Activated naive CD4-positive, alpha-beta T cell treated with Interleukin-2 at 50 U/mL for 16 hours (primary cell): Measurements from ENCODE around the gene OR51M1.
A peak's percentile ranks its signal among the peaks of the same experiment; 100 is the strongest.
"Not testable (repeated sequence)": the region's sequence is repeated elsewhere in the genome, so short reads cannot be mapped to it uniquely, and the experiment has no call there.

ENCODE experiments used
- DNase-seq: peaks from one replicate; pipeline ENCODE4 v3.0.0-alpha.2; 2020

The OR51M1 gene

DNA sequence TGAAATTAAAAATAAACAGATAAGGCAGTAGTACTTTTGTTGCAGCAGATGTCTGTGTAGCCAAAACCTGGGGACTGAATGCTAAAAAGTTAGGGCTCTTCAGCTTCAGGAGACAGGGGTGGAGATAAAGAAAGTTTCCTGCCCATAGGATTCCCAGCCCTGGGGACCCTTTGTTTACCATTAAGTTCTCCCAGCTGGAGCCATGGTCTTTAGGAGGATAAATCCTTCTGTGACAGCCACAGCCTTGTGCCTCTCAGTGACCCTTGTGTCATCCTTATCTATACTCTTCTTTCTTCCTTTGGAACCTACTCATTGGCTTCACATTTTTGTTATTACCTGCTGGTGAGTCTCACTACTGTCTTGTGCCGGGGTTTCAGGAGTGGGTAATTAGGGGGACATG is at the start of gene OR51M1:
OR51M1 (plus strand) TSS at position 237 of the 400 bp plus-strand sequence. CDS start 5,587 bp downstream, outside the sequence.
- no peak for DNase-seq

GRCh38 chr11:5335170-5335569 is 48.4 kb upstream of the OR51M1 start:
- no peak for DNase-seq

GRCh38 chr11:5336331-5336730 is 47.3 kb upstream of the OR51M1 start:
- DNase-seq: no peak

GRCh38 chr11:5337253-5337652 is 46.4 kb upstream of the OR51M1 start:
- DNase-seq: not testable (repeated sequence)

DNA sequence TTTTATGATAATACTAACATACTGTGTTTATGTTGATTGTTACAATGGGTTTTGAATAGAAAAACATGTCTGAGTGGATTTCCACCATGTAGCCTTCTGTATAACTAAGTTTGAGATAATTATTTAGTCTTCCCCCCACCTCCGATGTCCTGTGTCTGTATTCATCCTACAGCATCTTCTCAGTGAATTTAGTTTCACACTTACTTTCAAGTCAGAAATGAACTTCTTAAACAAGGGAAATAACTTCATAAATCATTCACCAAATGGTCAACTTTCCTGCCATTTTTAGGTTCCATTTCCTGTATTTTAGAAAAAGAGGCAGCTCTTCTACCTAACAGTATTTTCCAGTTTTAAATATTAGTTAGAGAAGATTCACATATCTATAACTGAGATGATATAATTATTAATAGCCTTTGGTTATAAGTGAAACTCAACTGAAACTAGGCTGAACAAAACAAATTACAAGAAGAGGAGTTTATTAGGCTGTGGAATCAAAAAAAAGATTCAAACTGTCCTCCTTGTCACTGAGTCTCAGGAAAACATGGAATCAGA is 43.8 kb upstream of the OR51M1 start:
- no peak for DNase-seq

GRCh38 chr11:5343474-5344335 is 39.9 kb upstream of the OR51M1 start, which contains the start of gene OR51B5:
Gene OR51B5 (minus strand): TSS chr11:5343524. CDS start chr11:5343524, 0 bp downstream.
- DNase-seq: no peak

GRCh38 chr11:5345831-5346230 is 37.8 kb upstream of the OR51M1 start:
- DNase-seq: no peak

DNA sequence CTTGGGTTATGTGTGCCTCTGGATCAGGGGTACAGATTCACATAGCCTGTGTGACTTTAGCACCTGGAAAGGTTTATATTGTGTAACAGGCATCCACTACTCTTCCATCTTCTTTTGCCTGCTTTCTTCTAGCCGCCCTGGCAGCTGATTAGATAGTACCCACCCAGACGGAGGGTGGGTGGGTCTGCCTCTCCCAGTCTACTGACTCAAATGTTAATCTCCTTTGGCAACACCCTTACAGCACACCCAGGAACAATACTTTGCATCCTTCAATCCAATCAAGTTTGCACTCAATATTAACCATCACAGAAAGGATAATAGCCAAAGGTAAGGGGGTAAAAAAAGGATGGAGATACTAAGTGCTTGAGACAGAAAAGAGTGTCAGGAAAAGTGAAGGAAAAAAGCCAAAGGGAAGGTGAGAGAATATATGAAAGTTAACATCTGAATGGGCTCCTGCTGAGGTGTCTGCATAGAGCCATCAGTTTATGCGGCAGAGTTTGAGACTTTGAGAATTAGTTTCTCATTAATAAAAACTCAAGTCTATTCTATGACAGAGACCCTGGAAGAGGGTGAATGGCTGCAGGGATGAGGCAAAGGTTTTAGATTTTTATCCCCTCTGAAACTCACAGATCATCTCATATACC is 34.9 kb upstream of the OR51M1 start:
- DNase-seq: no peak

GRCh38 chr11:5349550-5349949 is 34.1 kb upstream of the OR51M1 start:
- no peak for DNase-seq

DNA sequence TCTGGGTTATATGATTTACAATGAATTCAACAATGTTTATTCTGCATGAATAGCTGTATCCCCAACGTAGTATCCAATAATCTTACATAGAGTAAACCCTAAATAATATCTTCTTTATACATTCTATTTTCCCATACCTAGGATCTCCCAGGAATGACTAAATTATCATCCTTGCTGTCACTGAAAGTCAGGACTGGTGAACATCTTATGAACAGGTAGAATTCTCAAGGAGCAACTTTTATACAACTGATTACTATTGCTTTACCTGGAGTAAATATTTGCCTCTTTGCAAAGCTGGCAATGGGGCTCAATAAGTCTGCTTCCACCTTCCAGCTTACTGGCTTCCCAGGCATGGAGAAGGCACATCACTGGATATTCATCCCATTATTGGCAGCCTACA is 32.4 kb upstream of the OR51M1 start, which contains the start of gene OR51B6:
OR51B6 (plus strand) TSS at position 301 of the 400 bp plus-strand sequence; CDS start at position 301, 0 bp downstream.
- DNase-seq: no peak

DNA sequence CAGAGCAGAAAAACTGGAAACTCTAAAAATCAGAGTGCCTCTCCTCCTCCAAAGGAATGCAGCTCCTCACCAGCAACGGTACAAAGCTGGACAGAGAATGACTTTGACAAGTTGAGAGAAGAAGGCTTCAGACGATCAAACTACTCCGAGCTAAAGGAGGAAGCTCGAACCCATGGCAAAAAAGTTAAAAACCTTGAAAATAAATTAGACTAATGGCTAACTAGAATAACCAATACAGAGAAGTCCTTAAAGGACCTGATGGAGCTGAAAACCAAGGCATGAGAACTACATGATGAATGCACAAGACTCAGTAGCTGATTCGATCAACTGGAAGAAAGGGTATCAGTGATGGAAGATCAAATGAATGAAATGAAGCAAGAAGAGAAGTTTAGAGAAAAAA is 27.6 kb upstream of the OR51M1 start:
- not testable (repeated sequence) for DNase-seq

- DNase-seq: no peak
Observed at GRCh38 chr11:5362017-5362625, 21.5 kb upstream of the OR51M1 start.

GRCh38 chr11:5363679-5364078 is 19.9 kb upstream of the OR51M1 start:
- DNase-seq: no peak

- no peak for DNase-seq
Observed at GRCh38 chr11:5364214-5364613, 19.4 kb upstream of the OR51M1 start.

GRCh38 chr11:5366365-5366764 is 17.2 kb upstream of the OR51M1 start:
- not testable (repeated sequence) for DNase-seq

- DNase-seq: no peak
Observed at GRCh38 chr11:5366856-5367255, 16.8 kb upstream of the OR51M1 start.

GRCh38 chr11:5367448-5368074 is 16.1 kb upstream of the OR51M1 start:
- no peak for DNase-seq

DNA sequence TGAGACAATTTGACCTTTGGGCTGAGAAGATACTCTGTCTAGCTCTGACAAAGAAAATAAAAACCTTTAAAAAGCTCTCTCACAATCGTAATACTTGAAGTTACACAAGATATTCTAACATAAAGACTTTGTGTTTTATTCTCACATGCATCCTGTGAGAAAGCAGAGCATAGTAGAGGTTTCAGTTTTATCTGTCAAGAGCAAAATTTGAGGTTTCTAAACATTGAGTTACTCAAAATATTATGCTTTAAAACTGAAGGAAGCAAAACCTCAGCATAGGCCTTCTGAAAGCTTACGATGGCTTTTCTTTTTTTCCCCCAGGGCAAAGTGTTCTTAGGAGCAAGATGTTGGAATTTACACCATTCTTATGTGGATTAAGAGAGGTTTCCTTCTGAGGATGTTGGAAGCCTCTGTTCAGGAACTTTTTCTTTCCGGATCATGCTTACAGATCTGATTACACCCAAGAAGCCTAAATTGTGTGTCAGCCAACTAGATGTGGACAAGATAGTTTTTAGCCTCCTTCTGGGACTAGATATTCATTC is 15.0 kb upstream of the OR51M1 start:
- no peak for DNase-seq

DNA sequence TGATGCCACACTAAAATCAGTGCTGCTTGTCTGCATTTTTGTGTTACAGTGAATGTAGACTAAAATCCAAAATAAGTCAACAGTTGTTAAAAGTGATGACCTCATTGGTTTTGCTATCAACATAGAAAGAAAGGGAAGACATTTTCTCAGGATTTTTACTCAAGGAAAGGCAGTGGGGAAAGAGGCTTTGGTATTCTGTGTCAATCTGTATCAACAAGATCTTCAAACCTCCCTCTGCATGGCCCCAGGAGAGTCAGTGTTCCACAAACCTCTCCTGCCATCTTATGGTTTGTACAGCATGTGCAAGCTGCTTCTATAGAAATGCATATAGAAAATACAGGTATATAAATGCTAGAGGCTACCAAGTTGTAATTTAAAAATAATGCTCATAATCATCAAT is 13.8 kb upstream of the OR51M1 start:
- DNase-seq: no peak

GRCh38 chr11:5380740-5381342 is 2.8 kb upstream of the OR51M1 start:
- DNase-seq: peak; percentile 2

GRCh38 chr11:5384335-5384734 is 723 bp downstream of the OR51M1 start:
- no peak for DNase-seq

GRCh38 chr11:5390210-5390609 is 6.6 kb downstream of the OR51M1 start:
- DNase-seq: no peak
